Osteocyte (in vitro differentiated cells): ENCODE results near the gene KRT39. TPM values are rescaled to one million over a fixed set of nuclear protein-coding genes. Genes with fewer than 3 reads are reported as not detected.

ENCODE experiments used
- DNase-seq: peaks from one replicate; pipeline ENCODE4 v3.0.0; 2021; ENCODE audit warnings: mixed read lengths; ENCODE audit not compliant: unreplicated experiment; ENCODE audit errors: extremely low spot score
- H3K27ac Mint-ChIP-seq: one replicate; pipeline ENCODE4 v1.8.0; 2021; ENCODE audit warnings: mild to moderate bottlenecking, mixed read lengths; ENCODE audit not compliant: unreplicated experiment
- H3K27me3 Mint-ChIP-seq: one replicate; pipeline ENCODE4 v1.8.0; 2021; ENCODE audit warnings: mixed read lengths; ENCODE audit not compliant: unreplicated experiment
- H3K36me3 Mint-ChIP-seq: one replicate; pipeline ENCODE4 v1.8.0; 2021; ENCODE audit warnings: mixed read lengths; ENCODE audit not compliant: unreplicated experiment
- H3K4me1 Mint-ChIP-seq: one replicate; pipeline ENCODE4 v1.8.0; 2021; ENCODE audit warnings: mixed read lengths; ENCODE audit not compliant: unreplicated experiment
- H3K4me3 Mint-ChIP-seq: one replicate; pipeline ENCODE4 v1.8.0; 2021; ENCODE audit warnings: mild to moderate bottlenecking, moderate library complexity, mixed read lengths; ENCODE audit not compliant: unreplicated experiment
- H3K9me3 Mint-ChIP-seq: one replicate; pipeline ENCODE4 v1.8.0; 2021; ENCODE audit warnings: mixed read lengths; ENCODE audit not compliant: unreplicated experiment
- total RNA-seq: library from RNA; stranded (reverse); gene quantifications from 2 replicates; pipeline ENCODE4 v1.2.1, GENCODE V29; 2021
- TF ChIP-seq, protein P1 (sequence below): fragments of 200-600 bp; sonication (generic); IDR thresholded peaks from 2 replicates; pipeline ENCODE4 v1.5.0; 2021; ENCODE audit warnings: antibody characterized with exemption, mild to moderate bottlenecking, moderate library complexity

KRT39 gene
- total RNA-seq, 1 donor from 2014 or later = not detected

GRCh38 chr17:40938981-40939380 is 27.8 kb downstream of the KRT39 start:
- TF ChIP-seq, protein P1, sequence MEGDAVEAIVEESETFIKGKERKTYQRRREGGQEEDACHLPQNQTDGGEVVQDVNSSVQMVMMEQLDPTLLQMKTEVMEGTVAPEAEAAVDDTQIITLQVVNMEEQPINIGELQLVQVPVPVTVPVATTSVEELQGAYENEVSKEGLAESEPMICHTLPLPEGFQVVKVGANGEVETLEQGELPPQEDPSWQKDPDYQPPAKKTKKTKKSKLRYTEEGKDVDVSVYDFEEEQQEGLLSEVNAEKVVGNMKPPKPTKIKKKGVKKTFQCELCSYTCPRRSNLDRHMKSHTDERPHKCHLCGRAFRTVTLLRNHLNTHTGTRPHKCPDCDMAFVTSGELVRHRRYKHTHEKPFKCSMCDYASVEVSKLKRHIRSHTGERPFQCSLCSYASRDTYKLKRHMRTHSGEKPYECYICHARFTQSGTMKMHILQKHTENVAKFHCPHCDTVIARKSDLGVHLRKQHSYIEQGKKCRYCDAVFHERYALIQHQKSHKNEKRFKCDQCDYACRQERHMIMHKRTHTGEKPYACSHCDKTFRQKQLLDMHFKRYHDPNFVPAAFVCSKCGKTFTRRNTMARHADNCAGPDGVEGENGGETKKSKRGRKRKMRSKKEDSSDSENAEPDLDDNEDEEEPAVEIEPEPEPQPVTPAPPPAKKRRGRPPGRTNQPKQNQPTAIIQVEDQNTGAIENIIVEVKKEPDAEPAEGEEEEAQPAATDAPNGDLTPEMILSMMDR = no peak
- Mint-ChIP-seq H3K27ac (no peak overlapping the region), H3K4me1 (peaks cover 6% of the 10 kb centered on the region), H3K36me3 (no peaks in the 10 kb centered on the region), H3K9me3 (no peaks in the 10 kb centered on the region), H3K27me3 (no peaks in the 10 kb centered on the region), H3K4me3 (no peak overlapping the region)
- no peak for DNase-seq

GRCh38 chr17:40937384-40937819 is 29.3 kb downstream of the KRT39 start, which contains the start of gene KRT23:
Gene KRT23 (minus strand): TSS chr17:40937646. CDS start chr17:40936603, 1,043 bp downstream.
- Mint-ChIP-seq H3K4me1 (peaks cover 6% of the 10 kb centered on the region), H3K9me3 (no peaks in the 10 kb centered on the region), H3K4me3 (no peak within 1 kb of the TSS), H3K27ac (no peak within 1 kb of the TSS), H3K36me3 (no peaks in the 10 kb centered on the region), H3K27me3 (no peaks in the 10 kb centered on the region)
- TF ChIP-seq, protein P1 = no peak
- DNase-seq = no peak

DNA sequence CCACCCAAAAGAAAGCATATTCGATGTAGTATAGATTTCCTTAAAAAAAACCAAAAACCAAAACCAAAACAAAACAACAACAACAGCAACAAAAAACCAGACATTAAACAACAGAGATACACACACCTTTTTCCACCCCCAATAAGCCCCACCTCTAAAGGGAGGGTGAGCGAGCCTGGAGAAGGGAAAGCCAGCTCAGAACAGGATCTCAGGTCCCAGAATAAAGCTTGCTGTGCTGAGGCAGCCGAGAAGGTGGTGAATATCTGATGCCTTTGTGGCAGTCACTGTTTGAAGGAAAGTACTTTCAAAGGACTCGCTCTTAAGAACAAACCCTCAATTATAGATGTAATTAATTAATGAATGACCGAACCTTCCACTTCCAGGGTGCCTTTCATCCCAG is 29.8 kb downstream of the KRT39 start:
- TF ChIP-seq, protein P1 = no peak
- H3K4me3 Mint-ChIP-seq = no peak overlapping the region
- H3K27ac Mint-ChIP-seq = no peak overlapping the region
- no peak for DNase-seq
- peaks cover 6% of the 10 kb centered on the region for H3K4me1 Mint-ChIP-seq
- H3K27me3 Mint-ChIP-seq = no peaks in the 10 kb centered on the region
- H3K36me3 Mint-ChIP-seq = no peaks in the 10 kb centered on the region
- no peaks in the 10 kb centered on the region for H3K9me3 Mint-ChIP-seq

- no peak overlapping the region for H3K4me3 Mint-ChIP-seq
- H3K27ac Mint-ChIP-seq = no peak overlapping the region
- no peak for DNase-seq
- H3K36me3 Mint-ChIP-seq = no peaks in the 10 kb centered on the region
- TF ChIP-seq, protein P1 = no peak
- no peaks in the 10 kb centered on the region for H3K9me3 Mint-ChIP-seq
- peaks cover 6% of the 10 kb centered on the region for H3K4me1 Mint-ChIP-seq
- H3K27me3 Mint-ChIP-seq = no peaks in the 10 kb centered on the region
Observed at GRCh38 chr17:40936437-40936971, 30.2 kb downstream of the KRT39 start.

DNA sequence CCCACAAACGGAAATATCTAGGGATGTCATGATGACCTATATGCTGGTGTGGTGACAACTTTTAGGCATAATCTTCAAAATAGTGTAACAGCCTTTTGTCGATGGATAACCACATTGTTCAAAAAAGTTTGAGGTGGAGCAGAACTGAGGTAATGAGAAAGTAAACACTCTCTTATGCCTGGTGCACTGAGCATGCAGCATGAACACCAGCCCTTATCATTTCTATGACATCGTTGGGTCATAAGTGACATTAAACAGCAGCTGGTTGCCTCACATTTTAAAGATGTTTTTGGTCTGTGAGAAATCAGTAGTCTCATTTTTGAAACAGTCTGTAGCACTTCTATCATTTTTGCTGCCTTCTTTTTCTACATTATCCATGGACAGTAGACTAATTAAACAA is 31.1 kb downstream of the KRT39 start:
- Mint-ChIP-seq H3K27ac (no peak overlapping the region), H3K4me3 (no peak overlapping the region), H3K4me1 (peaks cover 6% of the 10 kb centered on the region), H3K27me3 (no peaks in the 10 kb centered on the region), H3K36me3 (no peaks in the 10 kb centered on the region), H3K9me3 (no peaks in the 10 kb centered on the region)
- DNase-seq = no peak
- TF ChIP-seq, protein P1 = no peak
